Choroid plexus epithelial cell (primary cell): ENCODE results near the gene SLC35B4.

Source experiments
- DNase-seq: peaks from one replicate; pipeline ENCODE4 v3.0.0-alpha.2; 2010; ENCODE audit warnings: low read depth
- H3K4me3 ChIP-seq: 2 replicates; pipeline ENCODE4 v1.5.1; 2011; ENCODE audit warnings: low read depth, mild to moderate bottlenecking, control low read depth, low read length, moderate library complexity
- TF ChIP-seq, protein P1 (sequence below): conservative IDR thresholded peaks from 2 replicates; pipeline ENCODE4 v1.5.1; 2011; ENCODE audit warnings: low read depth, mild to moderate bottlenecking, control low read depth, inconsistent platforms, low read length, moderate library complexity

Gene SLC35B4

DNA sequence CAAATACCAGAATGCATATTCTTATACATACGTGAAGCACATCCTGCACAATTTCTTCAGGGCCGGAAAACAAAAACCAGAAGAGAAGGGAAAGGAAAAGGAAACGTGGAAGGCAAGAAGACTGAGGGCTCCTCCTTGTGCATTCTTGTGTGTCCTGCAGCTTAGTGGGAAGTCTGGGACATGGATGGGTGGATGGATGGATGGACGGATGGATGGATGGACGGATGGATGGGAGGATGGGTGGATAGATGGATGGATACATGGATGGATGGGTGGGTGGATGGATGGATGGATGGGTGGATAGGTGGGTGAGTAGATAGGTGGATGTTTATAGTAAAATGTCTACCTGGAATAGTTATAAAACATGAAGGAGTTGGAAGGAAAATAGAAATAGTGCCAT is 30.8 kb upstream of the SLC35B4 start:
- TF ChIP-seq, protein P1, sequence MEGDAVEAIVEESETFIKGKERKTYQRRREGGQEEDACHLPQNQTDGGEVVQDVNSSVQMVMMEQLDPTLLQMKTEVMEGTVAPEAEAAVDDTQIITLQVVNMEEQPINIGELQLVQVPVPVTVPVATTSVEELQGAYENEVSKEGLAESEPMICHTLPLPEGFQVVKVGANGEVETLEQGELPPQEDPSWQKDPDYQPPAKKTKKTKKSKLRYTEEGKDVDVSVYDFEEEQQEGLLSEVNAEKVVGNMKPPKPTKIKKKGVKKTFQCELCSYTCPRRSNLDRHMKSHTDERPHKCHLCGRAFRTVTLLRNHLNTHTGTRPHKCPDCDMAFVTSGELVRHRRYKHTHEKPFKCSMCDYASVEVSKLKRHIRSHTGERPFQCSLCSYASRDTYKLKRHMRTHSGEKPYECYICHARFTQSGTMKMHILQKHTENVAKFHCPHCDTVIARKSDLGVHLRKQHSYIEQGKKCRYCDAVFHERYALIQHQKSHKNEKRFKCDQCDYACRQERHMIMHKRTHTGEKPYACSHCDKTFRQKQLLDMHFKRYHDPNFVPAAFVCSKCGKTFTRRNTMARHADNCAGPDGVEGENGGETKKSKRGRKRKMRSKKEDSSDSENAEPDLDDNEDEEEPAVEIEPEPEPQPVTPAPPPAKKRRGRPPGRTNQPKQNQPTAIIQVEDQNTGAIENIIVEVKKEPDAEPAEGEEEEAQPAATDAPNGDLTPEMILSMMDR, result no peak
- DNase-seq, result no peak
- no peak overlapping the region for H3K4me3 ChIP-seq

DNA sequence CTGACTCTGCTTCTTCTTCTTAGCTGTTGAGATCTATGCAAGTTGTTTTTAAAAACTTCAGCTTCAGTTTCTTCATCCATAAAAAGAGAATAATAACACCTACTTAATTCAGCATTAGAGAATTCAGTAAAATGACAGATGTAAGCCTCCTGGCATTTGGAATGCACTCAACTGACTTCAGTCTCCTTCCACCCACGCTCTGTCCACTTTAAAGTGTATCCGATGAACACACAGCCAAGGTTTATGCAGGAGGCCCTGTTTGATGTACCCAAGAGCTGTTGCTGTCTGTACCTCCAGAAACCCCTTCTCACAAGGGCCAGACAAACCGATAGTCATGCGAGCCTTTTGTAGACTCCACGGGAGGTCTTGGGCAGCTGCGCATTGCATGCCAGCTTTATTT is 27.1 kb upstream of the SLC35B4 start:
- no peak for DNase-seq
- TF ChIP-seq, protein P1, result no peak
- no peak overlapping the region for H3K4me3 ChIP-seq

DNA sequence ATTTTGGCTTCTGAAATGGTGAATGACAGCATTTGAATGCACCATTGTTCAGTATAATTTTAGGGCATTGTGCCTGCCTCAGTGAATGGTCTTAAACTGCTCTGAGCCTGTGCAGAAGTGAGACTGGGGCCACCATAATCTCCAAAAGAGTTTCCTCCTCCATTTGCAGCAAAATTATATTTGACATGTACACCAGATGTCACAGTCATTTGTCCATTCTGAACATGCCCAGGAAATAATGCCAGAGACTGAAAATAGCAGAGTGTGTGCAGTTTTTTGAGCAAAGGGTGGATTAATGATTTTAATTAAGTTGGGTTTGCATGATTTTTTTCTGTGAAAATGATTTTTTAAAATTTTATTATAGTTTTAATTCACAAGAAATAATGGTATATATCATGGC is 26.4 kb upstream of the SLC35B4 start:
- H3K4me3 ChIP-seq, result no peak overlapping the region
- TF ChIP-seq, protein P1, result no peak
- no peak for DNase-seq

DNA sequence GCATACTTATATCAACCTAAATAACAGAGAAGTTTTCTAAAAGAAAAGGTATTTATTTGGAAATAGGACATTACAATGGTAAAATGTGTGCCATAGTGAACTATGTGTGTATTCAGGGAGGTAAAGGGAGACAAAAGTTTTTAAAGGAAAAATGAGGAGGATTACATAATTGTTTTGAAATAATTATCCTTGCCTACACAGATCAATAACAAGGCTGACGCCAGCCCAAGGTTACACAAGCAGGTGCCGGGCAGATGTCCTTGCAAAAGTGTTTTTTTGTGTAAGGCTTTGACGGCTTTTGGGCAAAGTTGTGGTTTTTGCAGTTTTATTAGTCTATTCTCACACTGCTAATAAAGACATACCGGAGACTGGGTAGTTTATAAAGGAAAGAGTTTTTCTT is 22.7 kb upstream of the SLC35B4 start:
- H3K4me3 ChIP-seq, result no peak overlapping the region
- TF ChIP-seq, protein P1, result no peak
- DNase-seq, result no peak

DNA sequence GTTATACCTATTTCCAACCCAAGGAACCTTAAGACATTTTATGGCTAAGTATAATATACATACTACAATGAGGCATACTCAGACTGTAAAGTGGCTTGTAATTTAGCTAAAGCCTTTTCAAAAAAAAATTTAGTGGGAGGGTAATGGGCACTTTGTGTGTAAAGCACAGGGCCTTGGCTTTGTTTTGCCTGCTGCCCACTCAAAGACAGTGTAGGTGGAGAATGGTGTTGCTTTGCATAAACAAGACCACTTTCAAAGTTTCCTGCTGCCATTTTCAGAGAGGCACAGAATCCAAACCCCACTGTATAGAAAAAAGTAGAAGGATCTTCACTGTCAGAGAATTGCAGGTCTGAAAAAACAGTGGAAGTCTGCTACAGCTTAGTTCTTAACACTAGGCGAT is 21.2 kb upstream of the SLC35B4 start:
- no peak overlapping the region for H3K4me3 ChIP-seq
- DNase-seq, result no peak
- TF ChIP-seq, protein P1, result no peak

DNA sequence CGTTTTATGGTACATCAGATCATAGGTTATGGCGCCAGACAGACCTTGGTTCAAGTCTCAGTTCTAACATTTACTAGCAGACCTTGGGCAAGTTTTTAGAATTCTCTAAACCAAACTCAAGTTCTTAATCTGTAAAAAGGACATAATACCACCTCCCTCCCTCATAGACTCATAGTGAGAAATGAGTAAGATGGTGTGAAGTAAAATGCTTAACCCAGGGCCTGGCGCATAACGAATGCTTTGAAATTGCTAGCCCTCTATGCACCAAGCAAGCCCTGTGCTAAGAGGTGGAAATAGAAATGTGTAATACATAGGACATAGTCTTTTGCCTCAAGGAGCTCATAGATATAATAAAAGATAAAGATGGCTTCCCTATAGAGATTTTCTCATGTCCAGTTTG is 17.7 kb upstream of the SLC35B4 start:
- H3K4me3 ChIP-seq, result no peak overlapping the region
- TF ChIP-seq, protein P1, result no peak

DNA sequence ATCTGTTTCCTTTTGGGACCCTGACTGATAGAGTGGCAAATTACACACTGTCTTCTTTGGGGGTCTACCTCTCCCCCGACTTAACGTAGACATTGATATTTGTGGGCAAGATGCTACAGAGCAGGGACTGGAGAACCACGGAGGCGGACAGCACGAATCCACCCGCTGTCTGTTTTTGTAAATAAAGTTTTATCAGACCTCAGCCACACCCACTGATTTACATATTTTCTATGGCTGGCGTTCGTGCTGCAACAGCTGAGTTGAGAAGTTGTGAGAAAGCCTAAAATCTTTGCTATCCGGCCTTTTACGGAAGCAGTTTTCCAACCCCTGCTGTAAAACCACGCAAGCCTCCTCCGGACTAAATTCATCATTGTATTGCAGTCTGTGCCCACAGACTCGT is 17.2 kb upstream of the SLC35B4 start:
- TF ChIP-seq, protein P1, result no peak
- no peak for DNase-seq
- no peak overlapping the region for H3K4me3 ChIP-seq

More for the DNA sequence above, 17.7 kb upstream of the SLC35B4 start:
- DNase-seq, result no peak
